ENCODE data around the gene MMP27. TPM values are rescaled to one million over a fixed set of nuclear protein-coding genes. Genes with fewer than 3 reads are reported as not detected.
A peak's percentile ranks its signal among the peaks of the same experiment; 100 is the strongest.
"Not testable (repeated sequence)": the region's sequence is repeated elsewhere in the genome, so short reads cannot be mapped to it uniquely, and the experiment has no call there.

The MMP27 gene, protein sequence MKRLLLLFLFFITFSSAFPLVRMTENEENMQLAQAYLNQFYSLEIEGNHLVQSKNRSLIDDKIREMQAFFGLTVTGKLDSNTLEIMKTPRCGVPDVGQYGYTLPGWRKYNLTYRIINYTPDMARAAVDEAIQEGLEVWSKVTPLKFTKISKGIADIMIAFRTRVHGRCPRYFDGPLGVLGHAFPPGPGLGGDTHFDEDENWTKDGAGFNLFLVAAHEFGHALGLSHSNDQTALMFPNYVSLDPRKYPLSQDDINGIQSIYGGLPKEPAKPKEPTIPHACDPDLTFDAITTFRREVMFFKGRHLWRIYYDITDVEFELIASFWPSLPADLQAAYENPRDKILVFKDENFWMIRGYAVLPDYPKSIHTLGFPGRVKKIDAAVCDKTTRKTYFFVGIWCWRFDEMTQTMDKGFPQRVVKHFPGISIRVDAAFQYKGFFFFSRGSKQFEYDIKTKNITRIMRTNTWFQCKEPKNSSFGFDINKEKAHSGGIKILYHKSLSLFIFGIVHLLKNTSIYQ
- total RNA-seq: not detected

DNA sequence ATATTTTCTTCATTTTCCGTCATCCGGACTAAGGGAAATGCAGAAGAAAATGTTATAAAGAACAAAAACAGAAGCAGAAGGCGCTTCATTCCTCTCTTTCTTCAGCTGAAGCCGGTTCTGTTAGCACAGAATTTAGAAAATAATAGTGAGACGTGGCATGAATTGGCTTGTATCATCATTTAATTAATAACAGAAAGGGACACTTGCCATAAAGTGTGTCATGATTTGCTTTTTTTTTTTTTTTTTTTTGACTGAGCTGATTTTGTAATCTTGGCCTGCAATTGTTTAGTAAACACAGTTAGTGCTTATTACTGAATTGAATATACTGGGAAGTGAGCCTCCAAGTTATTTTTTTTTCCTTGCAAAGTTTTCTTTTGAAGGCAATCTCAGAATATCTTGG is at the start of gene MMP27:
Gene MMP27 (minus strand): TSS at position 144 of the 400 bp plus-strand sequence. CDS start 55 bp downstream, at position 89.
- no peaks in the 10 kb centered on the region for H3K36me3 Mint-ChIP-seq
- H3K9me3 Mint-ChIP-seq: no peaks in the 10 kb centered on the region
- H3K27ac Mint-ChIP-seq: no peak within 1 kb of the TSS
- no peak for DNase-seq (ENCODE audit: low spot score in 2 of 2)
- no peak for ATAC-seq

DNA sequence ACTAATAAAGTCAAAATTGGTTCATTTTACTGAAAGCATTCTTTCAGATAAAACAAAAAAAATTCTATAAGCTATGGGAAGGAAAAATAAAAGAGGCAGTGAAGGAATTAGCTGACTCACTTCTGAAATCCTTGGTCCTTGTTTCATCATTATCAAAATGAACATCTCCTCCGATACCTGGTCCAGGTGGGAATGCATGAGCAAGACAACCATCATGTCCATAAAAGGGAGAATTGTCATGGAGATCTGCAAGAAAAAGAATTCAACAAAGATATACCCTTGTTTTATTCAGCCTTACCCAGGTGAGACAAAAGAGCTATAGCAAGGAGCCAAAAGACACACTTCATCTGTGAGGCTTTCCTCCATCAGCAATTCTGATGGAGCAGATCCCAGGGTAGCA is 47.7 kb upstream of the MMP27 start:
- H3K27ac Mint-ChIP-seq: no peak overlapping the region
- ATAC-seq: no peak
- DNase-seq (ENCODE audit: low spot score in 2 of 2): no peak
- H3K9me3 Mint-ChIP-seq: peaks cover 5 to 10% of the 10 kb centered on the region in 2 donors
- H3K36me3 Mint-ChIP-seq: no peaks in the 10 kb centered on the region

DNA sequence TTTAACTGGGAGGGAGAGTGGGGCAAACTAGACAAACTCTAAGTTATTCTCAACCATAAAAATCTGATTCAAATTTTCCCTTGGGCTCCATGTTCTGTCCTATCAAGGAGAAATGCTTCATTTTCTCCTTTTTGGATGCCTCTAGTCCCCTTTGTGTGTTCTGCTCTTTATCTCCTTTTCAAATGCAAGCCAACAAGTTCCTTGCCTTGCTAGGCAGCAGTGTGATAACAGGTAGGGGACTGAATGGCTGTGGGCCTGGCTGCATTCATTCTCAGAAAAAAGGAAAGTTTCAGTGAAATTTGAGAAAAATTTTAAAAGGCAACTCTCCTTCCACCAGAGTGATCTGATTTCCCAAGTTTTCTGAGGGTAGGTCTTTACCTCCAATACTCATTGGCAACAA is 46.1 kb upstream of the MMP27 start:
- ATAC-seq (no peak), DNase-seq (ENCODE audit: low spot score in 2 of 2) (no peak)
- H3K9me3 Mint-ChIP-seq: peaks cover 11 to 15% of the 10 kb centered on the region in 2 donors
- H3K36me3 Mint-ChIP-seq: peaks cover 6% of the 10 kb centered on the region in 2 donors
- H3K27ac Mint-ChIP-seq: no peak overlapping the region

DNA sequence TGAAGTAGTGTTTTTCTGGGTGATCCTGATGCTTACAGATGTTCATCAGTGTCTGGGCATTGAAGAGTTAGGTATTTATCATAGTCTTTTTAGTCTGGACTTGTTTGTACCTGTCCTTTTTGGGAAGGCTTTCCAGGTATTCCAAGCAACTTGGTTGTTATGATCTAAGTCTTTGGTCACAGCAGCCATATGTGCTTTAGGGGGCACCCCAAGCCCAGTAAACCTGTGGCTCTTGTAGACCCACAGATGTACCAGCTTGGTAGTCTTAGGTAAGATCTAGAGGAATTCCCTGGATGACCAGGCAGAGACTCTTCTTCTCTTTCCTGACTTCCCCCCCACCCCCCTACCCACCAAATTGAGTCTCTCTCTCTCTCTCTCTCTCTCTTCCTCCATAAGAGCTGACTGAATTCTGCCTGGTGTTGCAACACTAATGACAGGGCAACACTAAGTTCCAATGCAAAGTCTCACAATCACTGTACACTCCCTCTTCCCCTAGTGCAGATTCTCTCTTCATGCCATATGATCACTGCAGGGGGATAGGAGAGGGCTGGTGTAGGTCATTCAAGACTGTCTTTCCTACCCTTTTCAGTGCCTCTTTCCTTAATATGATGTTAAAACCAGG is 43.6 kb upstream of the MMP27 start:
- Mint-ChIP-seq H3K9me3 (peaks cover 15 to 18% of the 10 kb centered on the region in 2 donors), H3K27ac (no peak overlapping the region), H3K36me3 (peaks cover 6 to 10% of the 10 kb centered on the region in 2 donors)
- ATAC-seq: no peak
- no peak for DNase-seq (ENCODE audit: low spot score in 2 of 2)

- H3K27ac Mint-ChIP-seq; DNase-seq (ENCODE audit: low spot score in 2 of 2); ATAC-seq; H3K36me3 Mint-ChIP-seq: not testable (repeated sequence)
- peaks cover 15 to 18% of the 10 kb centered on the region in 2 donors for H3K9me3 Mint-ChIP-seq
These were observed 41.4 kb upstream of the MMP27 start for GRCh38 chr11:102746746-102747578.

DNA sequence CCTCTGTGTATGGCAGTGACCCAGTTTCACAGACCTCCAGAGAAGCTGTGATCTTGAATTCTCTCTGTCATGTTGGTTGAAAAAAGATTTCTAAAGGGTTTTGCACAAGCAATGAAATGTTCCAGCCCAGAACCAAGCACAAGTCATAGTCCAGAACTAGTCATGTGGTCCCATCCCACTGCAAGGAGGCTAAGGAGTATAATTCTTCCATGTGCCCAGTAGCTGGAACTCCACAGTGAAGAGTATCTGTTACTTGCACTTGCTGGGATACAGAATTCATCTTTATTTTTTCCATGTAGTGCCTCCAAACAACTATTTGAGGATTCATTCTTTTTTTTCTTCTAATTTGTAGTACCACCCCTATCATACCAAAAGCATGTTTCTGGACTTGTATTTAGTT is 29.1 kb upstream of the MMP27 start:
- no peak overlapping the region for H3K27ac Mint-ChIP-seq
- no peaks in the 10 kb centered on the region for H3K36me3 Mint-ChIP-seq
- no peaks in the 10 kb centered on the region for H3K9me3 Mint-ChIP-seq
- no peak for DNase-seq (ENCODE audit: low spot score in 2 of 2)
- no peak for ATAC-seq

- Mint-ChIP-seq H3K9me3 (no peaks in the 10 kb centered on the region), H3K27ac (no peak overlapping the region), H3K36me3 (no peaks in the 10 kb centered on the region)
- peak; percentile 65 to 83 for ATAC-seq
- peak in 1 of 2 donors; percentile 69 for DNase-seq (ENCODE audit: low spot score in 2 of 2)
These were observed 27.8 kb upstream of the MMP27 start for GRCh38 chr11:102733232-102733875.

DNA sequence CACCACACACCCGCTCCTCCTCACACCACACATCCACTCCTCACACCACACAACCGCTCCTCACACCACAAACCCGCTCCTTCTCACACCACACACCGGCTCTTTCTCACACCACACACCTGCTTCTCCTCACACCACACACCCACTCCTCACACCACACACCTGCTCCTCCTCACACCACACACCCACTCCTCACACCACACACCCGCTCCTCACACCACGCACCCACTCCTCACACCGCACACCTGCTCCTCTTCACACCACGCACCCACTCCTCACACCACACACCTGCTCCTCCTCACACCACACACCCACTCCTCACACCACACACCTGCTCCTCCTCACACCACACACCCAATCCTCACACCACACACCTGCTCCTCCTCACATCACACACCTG is 25.4 kb upstream of the MMP27 start:
- ATAC-seq; H3K27ac Mint-ChIP-seq; H3K9me3 Mint-ChIP-seq; H3K36me3 Mint-ChIP-seq; DNase-seq (ENCODE audit: low spot score in 2 of 2): not testable (repeated sequence)

- H3K27ac Mint-ChIP-seq: no peak overlapping the region
- H3K36me3 Mint-ChIP-seq: no peaks in the 10 kb centered on the region
- no peaks in the 10 kb centered on the region for H3K9me3 Mint-ChIP-seq
- ATAC-seq (no peak), DNase-seq (ENCODE audit: low spot score in 2 of 2) (no peak)
These were observed 24.6 kb upstream of the MMP27 start for GRCh38 chr11:102729849-102730815.

GRCh38 chr11:102727890-102728289 is 22.3 kb upstream of the MMP27 start:
- H3K36me3 Mint-ChIP-seq: no peaks in the 10 kb centered on the region
- ATAC-seq (peak in 1 of 2 donors; percentile 61), DNase-seq (ENCODE audit: low spot score in 2 of 2) (no peak)
- no peaks in the 10 kb centered on the region for H3K9me3 Mint-ChIP-seq
- H3K27ac Mint-ChIP-seq: no peak overlapping the region

GRCh38 chr11:102724904-102725500 is 19.4 kb upstream of the MMP27 start, which contains the start of gene MMP8:
Gene MMP8, minus strand, starts transcription at chr11:102724954. Its CDS starts 99 bp downstream, at chr11:102724855.
- no peak within 1 kb of the TSS for H3K27ac Mint-ChIP-seq

DNA sequence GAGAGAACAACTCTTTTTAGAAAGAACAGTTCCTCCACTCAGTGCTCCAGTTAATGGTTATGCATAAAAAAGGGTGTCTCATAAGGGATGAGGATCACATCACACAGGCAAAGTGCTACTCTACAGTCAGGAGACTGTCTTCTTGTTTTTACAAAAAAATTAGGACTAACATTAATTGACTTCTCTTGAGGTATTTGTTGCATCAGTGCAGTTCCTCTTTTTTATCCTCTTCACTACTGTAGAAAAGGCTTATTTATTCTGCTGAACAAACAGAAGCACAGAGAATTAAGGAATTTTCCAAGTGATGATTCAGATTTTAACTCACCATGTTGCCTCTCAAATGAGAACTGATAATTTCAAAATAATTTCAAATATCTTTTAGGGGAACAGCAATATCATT is 17.3 kb upstream of the MMP27 start:
- no peak overlapping the region for H3K27ac Mint-ChIP-seq
- H3K9me3 Mint-ChIP-seq: peaks cover 0 to 3% of the 10 kb centered on the region in 2 donors
- DNase-seq (ENCODE audit: low spot score in 2 of 2) (no peak), ATAC-seq (no peak)
- H3K36me3 Mint-ChIP-seq: no peaks in the 10 kb centered on the region

More at GRCh38 chr11:102724904-102725500, 19.4 kb upstream of the MMP27 start, which contains the start of gene MMP8:
- Mint-ChIP-seq H3K36me3 (no peaks in the 10 kb centered on the region), H3K9me3 (peaks cover 0 to 3% of the 10 kb centered on the region in 2 donors)
- ATAC-seq (no peak), DNase-seq (ENCODE audit: low spot score in 2 of 2) (no peak)

DNA sequence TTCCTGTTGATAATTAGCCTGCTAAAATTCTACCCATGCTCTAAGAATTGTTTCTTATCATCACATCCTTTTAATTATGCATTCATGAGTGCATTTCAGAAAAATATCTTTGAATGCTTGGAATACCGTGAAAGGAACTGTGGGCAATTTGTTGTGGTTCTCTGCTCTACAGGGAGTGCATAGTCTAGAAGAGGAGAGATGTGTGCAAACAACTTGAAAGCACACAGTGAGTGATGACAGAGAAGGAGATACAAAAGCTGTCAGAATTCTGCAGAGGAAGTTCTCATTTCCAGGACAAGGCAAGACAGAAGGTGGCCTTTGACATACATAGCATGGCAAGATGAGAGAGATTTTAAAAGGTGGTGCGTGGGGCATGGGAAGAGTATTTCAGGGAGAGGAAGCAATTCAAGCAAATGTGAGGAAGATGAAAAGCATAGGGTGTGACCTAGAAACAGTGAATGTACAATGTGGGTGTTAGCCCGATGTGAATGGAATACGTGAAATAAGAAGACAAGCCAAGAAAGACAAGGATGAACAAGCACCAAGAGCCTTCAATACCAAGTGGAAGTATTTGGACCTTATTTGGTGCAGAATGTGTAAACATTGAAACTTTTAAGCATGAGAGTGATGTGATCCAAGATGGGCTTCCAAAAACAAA is 14.2 kb upstream of the MMP27 start:
- no peak for ATAC-seq
- H3K9me3 Mint-ChIP-seq: peaks cover 0 to 3% of the 10 kb centered on the region in 2 donors
- no peak for DNase-seq (ENCODE audit: low spot score in 2 of 2)
- H3K36me3 Mint-ChIP-seq: no peaks in the 10 kb centered on the region
- no peak overlapping the region for H3K27ac Mint-ChIP-seq

GRCh38 chr11:102717280-102717679 is 11.7 kb upstream of the MMP27 start:
- DNase-seq (ENCODE audit: low spot score in 2 of 2) (no peak), ATAC-seq (no peak)
- peaks cover 0 to 3% of the 10 kb centered on the region in 2 donors for H3K9me3 Mint-ChIP-seq

More at GRCh38 chr11:102717280-102717679, 11.7 kb upstream of the MMP27 start:
- no peaks in the 10 kb centered on the region for H3K36me3 Mint-ChIP-seq
- H3K27ac Mint-ChIP-seq: no peak overlapping the region
